GM18498 (cell line): ENCODE measurements around the gene SFR1.
A peak's percentile ranks its signal among the peaks of the same experiment; 100 is the strongest.

Source experiments
- ATAC-seq: cut with Tn5 transposase; IDR thresholded peaks from one replicate; pipeline ENCODE4 v1.9.1; 2021; ENCODE audit warnings: mild to moderate bottlenecking, moderate library complexity; ENCODE audit not compliant: unreplicated experiment

Gene SFR1

GRCh38 chr10:104121485-104122224 lies at the start of gene SFR1:
TSS of gene SFR1 (plus strand) at chr10:104122171. CDS start at chr10:104122184, 13 bp downstream.
- peak; percentile 92 for ATAC-seq

- ATAC-seq: no peak
Observed at GRCh38 chr10:104072786-104073185, 49.2 kb upstream of the SFR1 start.

GRCh38 chr10:104074505-104074904 lies 47.5 kb upstream of the SFR1 start:
- no peak for ATAC-seq

- ATAC-seq: no peak
Observed at GRCh38 chr10:104076743-104077160, 45.2 kb upstream of the SFR1 start.

GRCh38 chr10:104077247-104077646 lies 44.7 kb upstream of the SFR1 start:
- ATAC-seq: no peak

GRCh38 chr10:104077663-104078151 lies 44.3 kb upstream of the SFR1 start:
- ATAC-seq: no peak

- no peak for ATAC-seq
Observed at GRCh38 chr10:104080762-104081161, 41.2 kb upstream of the SFR1 start.

GRCh38 chr10:104081998-104082397 lies 40.0 kb upstream of the SFR1 start:
- ATAC-seq: no peak

- ATAC-seq: no peak
Observed at GRCh38 chr10:104084482-104085142, 37.4 kb upstream of the SFR1 start.

GRCh38 chr10:104085801-104086400 lies 36.1 kb upstream of the SFR1 start, which contains the start of gene COL17A1:
TSS of gene COL17A1 (minus strand) at chr10:104085880. CDS start at chr10:104080673, 5,207 bp downstream.
- ATAC-seq: no peak

GRCh38 chr10:104088239-104088638 lies 33.7 kb upstream of the SFR1 start:
- ATAC-seq: no peak

- ATAC-seq: no peak
Observed at GRCh38 chr10:104089621-104090020, 32.4 kb upstream of the SFR1 start.

- no peak for ATAC-seq
Observed at GRCh38 chr10:104090611-104091010, 31.4 kb upstream of the SFR1 start.

GRCh38 chr10:104092749-104093148 lies 29.2 kb upstream of the SFR1 start:
- ATAC-seq: no peak

- ATAC-seq: no peak
Observed at GRCh38 chr10:104096692-104097091, 25.3 kb upstream of the SFR1 start.

GRCh38 chr10:104098358-104098925 lies 23.5 kb upstream of the SFR1 start:
- no peak for ATAC-seq

GRCh38 chr10:104099269-104099668 lies 22.7 kb upstream of the SFR1 start:
- ATAC-seq: no peak

GRCh38 chr10:104099941-104100340 lies 22.0 kb upstream of the SFR1 start:
- no peak for ATAC-seq

- no peak for ATAC-seq
Observed at GRCh38 chr10:104100795-104101194, 21.2 kb upstream of the SFR1 start.

- no peak for ATAC-seq
Observed at GRCh38 chr10:104101902-104102301, 20.1 kb upstream of the SFR1 start.

GRCh38 chr10:104103956-104104355 lies 18.0 kb upstream of the SFR1 start:
- no peak for ATAC-seq
